SK-N-SH (cell line): ENCODE data around the gene TXNDC12.

Experiments used
- FOSL2 ChIP-seq: IDR thresholded peaks from 2 replicates; pipeline ENCODE4 v1.4.0; 2012; ENCODE audit warnings: low read depth, mild to moderate bottlenecking, moderate library complexity, borderline replicate concordance
- TF ChIP-seq, protein P1 (sequence below): fragments of 200-600 bp; sonication (generic); IDR thresholded peaks from 2 replicates; pipeline ENCODE4 v1.6.1; 2017; ENCODE audit warnings: antibody characterized with exemption, mild to moderate bottlenecking, moderate library complexity

DNA sequence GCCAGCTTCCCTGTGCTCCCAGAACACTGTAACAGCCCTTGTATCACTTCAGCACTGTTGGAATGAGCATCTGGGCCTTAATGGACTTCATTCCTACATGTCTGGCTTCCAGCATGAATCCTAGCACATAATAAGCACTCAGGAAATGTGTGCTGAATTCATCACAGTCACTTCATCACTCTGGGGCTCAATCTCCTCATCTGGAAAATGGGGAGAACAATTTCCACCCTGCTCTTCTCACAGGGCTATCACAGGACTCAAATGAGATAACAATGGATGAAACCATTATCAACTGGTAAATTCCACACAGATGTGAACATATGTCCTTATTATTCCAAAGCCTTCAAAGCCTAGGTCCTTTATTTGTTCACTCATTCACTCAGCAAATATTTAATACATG lies 76.9 kb downstream of the TXNDC12 start:
- TF ChIP-seq, protein P1, sequence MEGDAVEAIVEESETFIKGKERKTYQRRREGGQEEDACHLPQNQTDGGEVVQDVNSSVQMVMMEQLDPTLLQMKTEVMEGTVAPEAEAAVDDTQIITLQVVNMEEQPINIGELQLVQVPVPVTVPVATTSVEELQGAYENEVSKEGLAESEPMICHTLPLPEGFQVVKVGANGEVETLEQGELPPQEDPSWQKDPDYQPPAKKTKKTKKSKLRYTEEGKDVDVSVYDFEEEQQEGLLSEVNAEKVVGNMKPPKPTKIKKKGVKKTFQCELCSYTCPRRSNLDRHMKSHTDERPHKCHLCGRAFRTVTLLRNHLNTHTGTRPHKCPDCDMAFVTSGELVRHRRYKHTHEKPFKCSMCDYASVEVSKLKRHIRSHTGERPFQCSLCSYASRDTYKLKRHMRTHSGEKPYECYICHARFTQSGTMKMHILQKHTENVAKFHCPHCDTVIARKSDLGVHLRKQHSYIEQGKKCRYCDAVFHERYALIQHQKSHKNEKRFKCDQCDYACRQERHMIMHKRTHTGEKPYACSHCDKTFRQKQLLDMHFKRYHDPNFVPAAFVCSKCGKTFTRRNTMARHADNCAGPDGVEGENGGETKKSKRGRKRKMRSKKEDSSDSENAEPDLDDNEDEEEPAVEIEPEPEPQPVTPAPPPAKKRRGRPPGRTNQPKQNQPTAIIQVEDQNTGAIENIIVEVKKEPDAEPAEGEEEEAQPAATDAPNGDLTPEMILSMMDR = no peak
- TF ChIP-seq FOSL2 = no peak
